ENCODE results near the gene DUSP3. TPM values are rescaled to one million over a fixed set of nuclear protein-coding genes. Genes with fewer than 3 reads are reported as not detected.
A peak's percentile ranks its signal among the peaks of the same experiment; 100 is the strongest.

The DUSP3 gene
- total RNA-seq, 4 donors from 2014 or later: 130 to 182 (median 158) TPM

- DNase-seq (ENCODE audit: extremely low spot score): no peak
- no peak overlapping the region for H3K4me3 ChIP-seq
- WGBS: 78% methylated on average over 10 of the region's 10 CpGs
- peaks cover 43 to 52% (median 48%) of the 10 kb centered on the region in 4 donors for H3K4me1 ChIP-seq
- H3K36me3 ChIP-seq: peaks cover 54 to 87% (median 73%) of the 10 kb centered on the region in 4 donors
- H3K27ac ChIP-seq (replicated peaks in 1 of 4): peak overlapping the region in 2 of 4 donors; percentile 1 to 41
- no peaks in the 10 kb centered on the region for H3K27me3 ChIP-seq
- intact Hi-C loops (cut with DNase I): no loop called here
- no peak for TF ChIP-seq CTCF (IDR thresholded peaks at IDR 0.05)
- TF ChIP-seq EP300 (IDR thresholded peaks at IDR 0.05): no peak
- no peak for TF ChIP-seq POLR2AphosphoS5 (IDR thresholded peaks at IDR 0.05)
- no peak for TF ChIP-seq POLR2A (IDR thresholded peaks at IDR 0.05; ENCODE audit: low read depth)
- no peaks in the 10 kb centered on the region for H3K9me3 ChIP-seq
These were observed 5.7 kb downstream of the DUSP3 start for GRCh38 chr17:43772877-43773648.

DNA sequence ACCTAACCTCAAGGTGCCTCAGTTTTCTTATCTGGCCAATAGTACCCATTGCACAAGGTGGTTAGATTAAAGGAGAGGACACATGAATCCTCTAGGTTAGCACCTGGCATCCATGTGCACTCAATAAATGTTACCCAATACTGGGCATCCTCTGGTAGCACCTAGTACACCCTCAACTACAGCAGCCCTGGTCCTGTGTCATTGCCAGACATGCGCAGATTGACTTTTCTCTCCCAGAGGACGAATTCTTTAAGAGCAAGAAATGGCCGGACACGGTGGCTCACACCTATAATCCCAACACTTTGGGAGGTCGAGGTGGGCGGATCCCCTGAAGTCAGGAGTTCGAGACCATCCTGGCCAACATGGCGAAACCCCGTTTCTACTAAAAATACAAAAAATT, 7.3 kb downstream of the DUSP3 start:
- no peak for TF ChIP-seq POLR2A (IDR thresholded peaks at IDR 0.05; ENCODE audit: low read depth)
- no peak for TF ChIP-seq POLR2AphosphoS5 (IDR thresholded peaks at IDR 0.05)
- TF ChIP-seq CTCF (IDR thresholded peaks at IDR 0.05): no peak
- no peak for TF ChIP-seq EP300 (IDR thresholded peaks at IDR 0.05)
- no peak for DNase-seq (ENCODE audit: extremely low spot score)
- intact Hi-C loops (cut with DNase I): no loop called here

GRCh38 chr17:43770957-43771356, 7.8 kb downstream of the DUSP3 start:
- Histone ChIP-seq H3K27me3 (no peaks in the 10 kb centered on the region), H3K27ac (replicated peaks in 1 of 4) (no peak overlapping the region), H3K4me3 (no peak overlapping the region), H3K9me3 (no peaks in the 10 kb centered on the region), H3K4me1 (peaks cover 22 to 34% (median 31%) of the 10 kb centered on the region in 4 donors), H3K36me3 (peaks cover 54 to 90% (median 77%) of the 10 kb centered on the region in 4 donors)
- intact Hi-C loops (cut with DNase I): no loop called here
- no peak for TF ChIP-seq EP300 (IDR thresholded peaks at IDR 0.05)
- TF ChIP-seq CTCF (IDR thresholded peaks at IDR 0.05): no peak
- no peak for TF ChIP-seq POLR2AphosphoS5 (IDR thresholded peaks at IDR 0.05)
- no peak for DNase-seq (ENCODE audit: extremely low spot score)
- WGBS: 82% methylated on average over 1 of the region's 2 CpGs

More for the DNA sequence above, 7.3 kb downstream of the DUSP3 start:
- Histone ChIP-seq H3K4me1 (peaks cover 27 to 39% (median 36%) of the 10 kb centered on the region in 4 donors), H3K9me3 (no peaks in the 10 kb centered on the region), H3K4me3 (no peak overlapping the region), H3K27ac (replicated peaks in 1 of 4) (no peak overlapping the region), H3K27me3 (no peaks in the 10 kb centered on the region), H3K36me3 (peaks cover 54 to 91% (median 77%) of the 10 kb centered on the region in 4 donors)
- 96% methylated on average over 9 of the region's 9 CpGs for WGBS

GRCh38 chr17:43769859-43770258, 8.9 kb downstream of the DUSP3 start:
- no peak overlapping the region for H3K27ac ChIP-seq (replicated peaks in 1 of 4)
- intact Hi-C loops (cut with DNase I): no loop called here
- WGBS: 92% methylated on average over 11 of the region's 11 CpGs
- H3K27me3 ChIP-seq: no peaks in the 10 kb centered on the region
- H3K4me3 ChIP-seq: no peak overlapping the region
- no peak for TF ChIP-seq EP300 (IDR thresholded peaks at IDR 0.05)
- no peak for TF ChIP-seq CTCF (IDR thresholded peaks at IDR 0.05)
- no peak for TF ChIP-seq POLR2A (IDR thresholded peaks at IDR 0.05; ENCODE audit: low read depth)
- no peak for TF ChIP-seq POLR2AphosphoS5 (IDR thresholded peaks at IDR 0.05)
- peaks cover 54 to 91% (median 78%) of the 10 kb centered on the region in 4 donors for H3K36me3 ChIP-seq
- no peaks in the 10 kb centered on the region for H3K9me3 ChIP-seq
- peaks cover 13 to 28% (median 22%) of the 10 kb centered on the region in 4 donors for H3K4me1 ChIP-seq
- no peak for DNase-seq (ENCODE audit: extremely low spot score)

All from esophagus muscularis mucosa (tissue), 4 donors.